ENCODE measurements around the gene GRIA3.
"Not testable (repeated sequence)": the region's sequence is repeated elsewhere in the genome, so short reads cannot be mapped to it uniquely, and the experiment has no call there.

Gene GRIA3

GRCh38 chrX:123477673-123478072 is 293.6 kb downstream of the GRIA3 start:
- DNase-seq, result no peak

GRCh38 chrX:123481913-123482851 is 298.1 kb downstream of the GRIA3 start:
- no peak for DNase-seq

- DNase-seq, result no peak
Observed at GRCh38 chrX:123486297-123486696, 302.2 kb downstream of the GRIA3 start.

GRCh38 chrX:123487236-123487635 is 303.2 kb downstream of the GRIA3 start:
- no peak for DNase-seq

GRCh38 chrX:123487669-123488068 is 303.6 kb downstream of the GRIA3 start:
- no peak for DNase-seq

- DNase-seq, result no peak
Observed at GRCh38 chrX:123489011-123489410, 304.9 kb downstream of the GRIA3 start.

- DNase-seq, result no peak
Observed at GRCh38 chrX:123493857-123494256, 309.8 kb downstream of the GRIA3 start.

GRCh38 chrX:123499787-123500186 is 315.7 kb downstream of the GRIA3 start:
- no peak for DNase-seq

- no peak for DNase-seq
Observed at GRCh38 chrX:123504047-123504446, 320.0 kb downstream of the GRIA3 start.

GRCh38 chrX:123504630-123505270 is 320.7 kb downstream of the GRIA3 start:
- DNase-seq, result no peak

GRCh38 chrX:123513585-123514278 is 329.7 kb downstream of the GRIA3 start:
- DNase-seq, result no peak

- not testable (repeated sequence) for DNase-seq
Observed at GRCh38 chrX:123514279-123514640, 330.2 kb downstream of the GRIA3 start.

- DNase-seq, result no peak
Observed at GRCh38 chrX:123518791-123519190, 334.7 kb downstream of the GRIA3 start.

- DNase-seq, result no peak
Observed at GRCh38 chrX:123525123-123525725, 341.1 kb downstream of the GRIA3 start.

- DNase-seq, result not testable (repeated sequence)
Observed at GRCh38 chrX:123530726-123531125, 346.6 kb downstream of the GRIA3 start.

Data from activated CD4-positive, CD25-positive, alpha-beta regulatory T cell treated with anti-CD3 and anti-CD28 coated beads, Interleukin-2, amount 50 U/mL, for 72 hours (primary cell).